ENCODE measurements around the gene ATXN2L. TPM values are rescaled to one million over a fixed set of nuclear protein-coding genes. Genes with fewer than 3 reads are reported as not detected.
A peak's percentile ranks its signal among the peaks of the same experiment; 100 is the strongest.

ATXN2L gene
- total and polyA plus RNA-seq, 2 of the 13 experiments (the other 11 are each of a cell fraction or from before 2014, with no cell fraction given) = 40.8 to 55.1 TPM

- TF ChIP-seq ZNF790 (CRISPR knock-in tag; IDR thresholded peaks at IDR 0.05; ENCODE audit: borderline replicate concordance) (no peak), ZNF234 (CRISPR knock-in tag; conservative IDR thresholded peaks at IDR 0.05) (no peak), ZBTB40 (IDR thresholded peaks at IDR 0.05) (no peak), ZBTB40 (CRISPR knock-in tag; IDR thresholded peaks at IDR 0.05) (peak; percentile 94), ZNF572 (CRISPR knock-in tag; IDR thresholded peaks at IDR 0.05) (no peak), CHD4 (IDR thresholded peaks at IDR 0.05; ENCODE audit: borderline replicate concordance, low read length) (no peak), E2F5 (CRISPR knock-in tag; conservative IDR thresholded peaks at IDR 0.05) (peak; percentile 87), HIVEP1 (CRISPR knock-in tag; IDR thresholded peaks at IDR 0.05) (peak; percentile 87), ZNF614 (CRISPR knock-in tag; IDR thresholded peaks at IDR 0.05; ENCODE audit: borderline replicate concordance) (peak; percentile 90), ZNF569 (CRISPR knock-in tag; IDR thresholded peaks at IDR 0.05; ENCODE audit: borderline replicate concordance) (no peak; the same call in 1 of the 2 replicates), SNAPC2 (CRISPR knock-in tag; IDR thresholded peaks at IDR 0.05) (no peak), ZNF350 (CRISPR knock-in tag; IDR thresholded peaks at IDR 0.05; ENCODE audit: borderline replicate concordance, low read depth) (peak; percentile 96), JUND (CRISPR knock-in tag; IDR thresholded peaks at IDR 0.05) (peak; percentile 83), NKX3-1 (CRISPR knock-in tag; IDR thresholded peaks at IDR 0.05) (peak; percentile 55; the same call in 1 of the 2 replicates), ZNF598 (CRISPR knock-in tag; IDR thresholded peaks at IDR 0.05; ENCODE audit: borderline replicate concordance) (peak; percentile 98), NFIC (IDR thresholded peaks at IDR 0.05; ENCODE audit: low read length) (no peak; the same call in 1 of the 2 replicates), ZBTB49 (CRISPR knock-in tag; IDR thresholded peaks at IDR 0.05; ENCODE audit: borderline replicate concordance) (peak; percentile 94)
Measured at GRCh38 chr16:28822520-28823290, at the start of gene ATXN2L (continued).
